Measurements from ENCODE around the gene CCBE1. TPM values are rescaled to one million over a fixed set of nuclear protein-coding genes. Genes with fewer than 3 reads are reported as not detected.
A peak's percentile ranks its signal among the peaks of the same experiment; 100 is the strongest.
"Not testable (repeated sequence)": the region's sequence is repeated elsewhere in the genome, so short reads cannot be mapped to it uniquely, and the experiment has no call there.

The CCBE1 gene
- polyA plus RNA-seq, 1 of the 3 experiments (the other 2 are of a cell fraction): 5.0 TPM

GRCh38 chr18:59715966-59716369 lies 18.7 kb upstream of the CCBE1 start (continued):
- TF ChIP-seq, protein P1, sequence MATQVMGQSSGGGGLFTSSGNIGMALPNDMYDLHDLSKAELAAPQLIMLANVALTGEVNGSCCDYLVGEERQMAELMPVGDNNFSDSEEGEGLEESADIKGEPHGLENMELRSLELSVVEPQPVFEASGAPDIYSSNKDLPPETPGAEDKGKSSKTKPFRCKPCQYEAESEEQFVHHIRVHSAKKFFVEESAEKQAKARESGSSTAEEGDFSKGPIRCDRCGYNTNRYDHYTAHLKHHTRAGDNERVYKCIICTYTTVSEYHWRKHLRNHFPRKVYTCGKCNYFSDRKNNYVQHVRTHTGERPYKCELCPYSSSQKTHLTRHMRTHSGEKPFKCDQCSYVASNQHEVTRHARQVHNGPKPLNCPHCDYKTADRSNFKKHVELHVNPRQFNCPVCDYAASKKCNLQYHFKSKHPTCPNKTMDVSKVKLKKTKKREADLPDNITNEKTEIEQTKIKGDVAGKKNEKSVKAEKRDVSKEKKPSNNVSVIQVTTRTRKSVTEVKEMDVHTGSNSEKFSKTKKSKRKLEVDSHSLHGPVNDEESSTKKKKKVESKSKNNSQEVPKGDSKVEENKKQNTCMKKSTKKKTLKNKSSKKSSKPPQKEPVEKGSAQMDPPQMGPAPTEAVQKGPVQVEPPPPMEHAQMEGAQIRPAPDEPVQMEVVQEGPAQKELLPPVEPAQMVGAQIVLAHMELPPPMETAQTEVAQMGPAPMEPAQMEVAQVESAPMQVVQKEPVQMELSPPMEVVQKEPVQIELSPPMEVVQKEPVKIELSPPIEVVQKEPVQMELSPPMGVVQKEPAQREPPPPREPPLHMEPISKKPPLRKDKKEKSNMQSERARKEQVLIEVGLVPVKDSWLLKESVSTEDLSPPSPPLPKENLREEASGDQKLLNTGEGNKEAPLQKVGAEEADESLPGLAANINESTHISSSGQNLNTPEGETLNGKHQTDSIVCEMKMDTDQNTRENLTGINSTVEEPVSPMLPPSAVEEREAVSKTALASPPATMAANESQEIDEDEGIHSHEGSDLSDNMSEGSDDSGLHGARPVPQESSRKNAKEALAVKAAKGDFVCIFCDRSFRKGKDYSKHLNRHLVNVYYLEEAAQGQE (IDR thresholded peaks at IDR 0.05; ENCODE audit: low read depth, low read length): no peak
- TF ChIP-seq MEF2A (IDR thresholded peaks at IDR 0.05; ENCODE audit: borderline replicate concordance, low read depth): peak; percentile 65; the same call in 1 of the 2 replicates
- peak; percentile 80; the same call in 1 of the 2 replicates for TF ChIP-seq MAX (IDR thresholded peaks at IDR 0.05; ENCODE audit: low read depth)
- TF ChIP-seq FOXM1 (IDR thresholded peaks at IDR 0.05; ENCODE audit: low read depth): peak; percentile 90
- peak; percentile 83; the same call in 1 of the 2 replicates for TF ChIP-seq POLR2AphosphoS5 (IDR thresholded peaks at IDR 0.05; ENCODE audit: low read depth, low read length)
- peak; percentile 32 to 99; a peak in 2 of 4 replicates for TF ChIP-seq EP300 (IDR thresholded peaks at IDR 0.05; ENCODE audit: borderline replicate concordance in 1 of 2, low read depth in 1 of 2, low read length in 1 of 2)
- peak; percentile 97 for TF ChIP-seq TEAD4 (IDR thresholded peaks at IDR 0.05; ENCODE audit: borderline replicate concordance, insufficient read depth)
- no peak for TF ChIP-seq USF2 (IDR thresholded peaks at IDR 0.05; ENCODE audit: borderline replicate concordance, low read depth, low read length)
- no peak for TF ChIP-seq EZH2phosphoT487 (IDR thresholded peaks at IDR 0.05; ENCODE audit: borderline replicate concordance, low read depth)
- TF ChIP-seq ELF1 (IDR thresholded peaks at IDR 0.05): no peak

- no peak overlapping the region for H2AFZ ChIP-seq (ENCODE audit: low read depth)
- TF ChIP-seq EZH2phosphoT487 (IDR thresholded peaks at IDR 0.05; ENCODE audit: borderline replicate concordance, low read depth) (no peak), CHD2 (IDR thresholded peaks at IDR 0.05; ENCODE audit: low read length, partially characterized antibody) (no peak), TEAD4 (IDR thresholded peaks at IDR 0.05; ENCODE audit: borderline replicate concordance, insufficient read depth) (no peak), FOSL2 (IDR thresholded peaks at IDR 0.05; ENCODE audit: borderline replicate concordance, low read depth) (no peak), USF2 (IDR thresholded peaks at IDR 0.05; ENCODE audit: borderline replicate concordance, low read depth, low read length) (no peak), FOXM1 (IDR thresholded peaks at IDR 0.05; ENCODE audit: low read depth) (no peak), RAD21 (IDR thresholded peaks at IDR 0.05; ENCODE audit: low read length) (no peak), NRF1 (IDR thresholded peaks at IDR 0.05; ENCODE audit: low read depth, low read length) (no peak), POLR2AphosphoS5 (IDR thresholded peaks at IDR 0.05; ENCODE audit: low read depth, low read length) (no peak), TCF12 (IDR thresholded peaks at IDR 0.05) (no peak), RCOR1 (IDR thresholded peaks at IDR 0.05; ENCODE audit: low read length) (no peak), MAX (IDR thresholded peaks at IDR 0.05; ENCODE audit: low read depth) (no peak)
- no peaks in the 10 kb centered on the region for H4K20me1 ChIP-seq (ENCODE audit: insufficient read depth)
- WGBS (ENCODE audit: low lambda C conversion rate): 91% methylated on average over 6 of the region's 7 CpGs
- ChIA-PET POLR2A (no interaction called here), CTCF (interaction anchor here (0.6 kb wide), 1 partner anchor 816 kb away, joined by 4 read pairs; no protein-coding TSS in a partner anchor)
- H3K79me2 ChIP-seq (ENCODE audit: insufficient read depth): no peaks in the 10 kb centered on the region
- H3K9me3 ChIP-seq: no peaks in the 10 kb centered on the region
- no peak for DNase-seq
- no peaks in the 10 kb centered on the region for H3K36me3 ChIP-seq (replicated peaks in 1 of 2; ENCODE audit: control insufficient read depth in 1 of 2, insufficient read depth in 2 of 2, low read length in 1 of 2)
- peaks cover 53% of the 10 kb centered on the region for H3F3A ChIP-seq (replicated peaks; ENCODE audit: insufficient read depth)
- H3K9me2 ChIP-seq: no peaks in the 10 kb centered on the region
- no peak overlapping the region for H3K4me3 ChIP-seq (ENCODE audit: low read depth in 2 of 2, low read length in 1 of 2)
- peak overlapping the region; percentile 55 for H3K9ac ChIP-seq
- no peaks in the 10 kb centered on the region for H3K27me3 ChIP-seq (ENCODE audit: insufficient read depth)
- H3K27ac ChIP-seq (ENCODE audit: low read depth in 2 of 2, low read length in 1 of 2): peak overlapping the region; percentile 51 to 90
- H3K4me2 ChIP-seq: peak overlapping the region; percentile 37
- H3K4me1 ChIP-seq (ENCODE audit: control insufficient read depth in 1 of 2, insufficient read depth in 2 of 2, low read depth in 1 of 2, low read length in 1 of 2): peaks cover 23 to 44% of the 10 kb centered on the region in 2 experiments
These were observed 18.2 kb upstream of the CCBE1 start for GRCh38 chr18:59715445-59715844.

DNA sequence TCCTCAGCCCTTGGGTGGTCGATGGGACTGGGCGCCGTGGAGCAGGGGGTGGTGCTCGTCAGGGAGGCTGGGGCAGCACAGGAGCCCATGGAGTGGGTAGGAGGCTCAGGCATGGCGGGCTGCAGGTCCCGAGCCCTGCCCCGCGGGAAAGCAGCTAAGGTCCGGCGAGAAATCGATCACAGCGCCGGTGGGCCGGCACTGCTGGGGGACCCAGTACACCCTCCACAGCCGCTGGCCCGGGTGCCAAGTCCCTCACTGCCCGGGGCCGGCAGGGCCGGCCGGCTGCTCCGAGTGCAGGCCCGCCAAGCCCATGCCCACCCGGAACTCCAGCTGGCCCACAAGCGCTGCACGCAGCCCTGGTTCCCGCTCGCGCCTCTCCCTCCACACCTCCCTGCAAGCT lies 16.9 kb upstream of the CCBE1 start:
- H3K9ac ChIP-seq; POLR2A ChIA-PET; H3K36me3 ChIP-seq (replicated peaks in 1 of 2; ENCODE audit: control insufficient read depth in 1 of 2, insufficient read depth in 2 of 2, low read length in 1 of 2); H3K9me2 ChIP-seq; H3K9me3 ChIP-seq; H3K4me2 ChIP-seq; DNase-seq; H3K27ac ChIP-seq (ENCODE audit: low read depth in 2 of 2, low read length in 1 of 2); H3K27me3 ChIP-seq (ENCODE audit: insufficient read depth); H3K79me2 ChIP-seq (ENCODE audit: insufficient read depth); CTCF ChIA-PET; H3K4me3 ChIP-seq (ENCODE audit: low read depth in 2 of 2, low read length in 1 of 2); H4K20me1 ChIP-seq (ENCODE audit: insufficient read depth); H2AFZ ChIP-seq (ENCODE audit: low read depth): not testable (repeated sequence)
- WGBS (ENCODE audit: low lambda C conversion rate): 97% methylated on average over 6 of the region's 28 CpGs
- Histone ChIP-seq H3F3A (replicated peaks; ENCODE audit: insufficient read depth) (peaks cover 39% of the 10 kb centered on the region), H3K4me1 (ENCODE audit: control insufficient read depth in 1 of 2, insufficient read depth in 2 of 2, low read depth in 1 of 2, low read length in 1 of 2) (peaks cover 16 to 35% of the 10 kb centered on the region in 2 experiments)
